Stimulated activated CD4-positive, alpha-beta T cell treated with anti-CD3 and anti-CD28 coated beads, Interleukin-15, amount 100 ng/mL, for 24 hours (primary cell): ENCODE results near the gene NXPE4.

Source experiments
- DNase-seq: peaks from one replicate; pipeline ENCODE4 v3.0.0-alpha.2; 2020

Gene NXPE4

GRCh38 chr11:114556135-114556534 is 39.5 kb downstream of the NXPE4 start:
- no peak for DNase-seq

- no peak for DNase-seq
Measured at GRCh38 chr11:114553642-114554041, 41.9 kb downstream of the NXPE4 start.

- DNase-seq = no peak
Measured at GRCh38 chr11:114551060-114551459, 44.5 kb downstream of the NXPE4 start.

- DNase-seq = no peak
Measured at GRCh38 chr11:114525682-114526081, 69.9 kb downstream of the NXPE4 start.

GRCh38 chr11:114524122-114524521 is 71.5 kb downstream of the NXPE4 start:
- DNase-seq = no peak

GRCh38 chr11:114522818-114523217 is 72.8 kb downstream of the NXPE4 start:
- no peak for DNase-seq
